Left hindlimb (tissue), 1 donor: ENCODE data around the gene LSM11.

Experiments used
- DNase-seq: peaks from one replicate; pipeline ENCODE4 v3.0.0-alpha.2; 2018

Gene LSM11

GRCh38 chr5:157735991-157736390 is 7.5 kb upstream of the LSM11 start:
- DNase-seq: no peak

GRCh38 chr5:157739388-157740228 is 3.9 kb upstream of the LSM11 start:
- DNase-seq: no peak

DNA sequence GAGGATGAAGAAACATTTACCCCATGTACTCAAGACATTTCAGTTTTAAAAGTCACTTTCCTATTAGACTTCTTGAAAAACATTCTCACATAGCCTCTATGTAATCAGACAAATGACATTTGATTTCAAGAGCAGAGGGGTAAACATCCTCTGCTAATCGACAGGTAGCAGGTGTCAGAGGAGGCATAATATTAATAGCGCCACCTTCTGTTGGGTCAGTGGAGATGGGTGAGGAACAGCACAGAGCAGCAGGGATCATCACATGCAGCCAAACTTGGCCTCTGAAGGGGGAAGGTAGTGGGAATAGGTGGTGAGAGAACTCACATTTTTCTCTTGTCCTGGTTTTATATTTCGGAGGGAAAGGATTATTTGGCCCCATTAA is 3.3 kb upstream of the LSM11 start:
- DNase-seq: no peak

DNA sequence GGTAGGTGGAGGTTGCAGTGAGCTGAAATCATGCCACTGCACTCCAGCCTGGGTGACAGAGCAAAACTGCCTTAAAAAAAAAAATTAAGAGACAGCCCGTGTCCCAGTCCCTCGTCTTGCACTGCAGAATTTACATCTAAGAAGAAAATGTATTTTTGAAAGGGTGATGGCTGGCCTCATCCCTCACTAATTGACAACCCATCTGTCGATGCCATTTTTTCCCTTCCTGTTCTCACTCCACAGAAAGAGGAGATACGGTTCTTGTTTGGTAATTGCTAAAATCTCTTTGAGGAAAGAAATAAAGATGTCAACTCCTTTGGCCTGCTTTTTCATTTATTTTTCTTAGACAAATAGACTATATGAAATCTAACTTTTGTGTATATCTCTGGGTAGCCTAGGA is 2.4 kb upstream of the LSM11 start:
- DNase-seq: no peak

GRCh38 chr5:157744051-157745011 is 819 bp downstream of the LSM11 start:
- peak; percentile 38 for DNase-seq

- DNase-seq: no peak
These were observed 1.5 kb downstream of the LSM11 start for GRCh38 chr5:157745041-157745456.

DNA sequence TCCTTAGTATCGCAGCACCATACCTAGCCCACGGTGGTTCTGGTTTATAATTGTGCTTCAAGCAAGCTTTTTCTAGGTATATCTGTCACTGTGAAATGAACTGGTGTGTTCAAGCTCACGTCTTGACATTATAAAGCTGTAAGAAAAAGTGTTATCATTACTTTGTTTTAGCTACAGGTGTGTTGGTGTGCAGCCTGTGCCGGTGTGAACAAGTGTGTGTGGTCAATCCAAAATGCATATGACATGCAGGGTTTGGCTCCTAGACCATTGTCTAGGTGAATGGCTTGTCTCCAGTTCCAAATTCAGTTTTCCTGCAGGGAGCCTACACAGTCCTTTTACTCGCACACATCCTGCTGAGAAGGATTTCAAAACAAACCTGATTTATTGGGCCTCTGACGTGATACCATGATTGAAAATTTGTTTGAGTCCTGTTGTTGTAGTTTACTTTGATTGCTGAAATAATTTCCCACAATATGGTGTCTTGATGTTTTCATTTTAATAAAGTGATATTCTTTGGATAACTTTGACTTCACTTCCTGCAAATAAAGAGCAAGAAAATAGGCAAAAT is 3.7 kb downstream of the LSM11 start:
- DNase-seq: no peak

DNA sequence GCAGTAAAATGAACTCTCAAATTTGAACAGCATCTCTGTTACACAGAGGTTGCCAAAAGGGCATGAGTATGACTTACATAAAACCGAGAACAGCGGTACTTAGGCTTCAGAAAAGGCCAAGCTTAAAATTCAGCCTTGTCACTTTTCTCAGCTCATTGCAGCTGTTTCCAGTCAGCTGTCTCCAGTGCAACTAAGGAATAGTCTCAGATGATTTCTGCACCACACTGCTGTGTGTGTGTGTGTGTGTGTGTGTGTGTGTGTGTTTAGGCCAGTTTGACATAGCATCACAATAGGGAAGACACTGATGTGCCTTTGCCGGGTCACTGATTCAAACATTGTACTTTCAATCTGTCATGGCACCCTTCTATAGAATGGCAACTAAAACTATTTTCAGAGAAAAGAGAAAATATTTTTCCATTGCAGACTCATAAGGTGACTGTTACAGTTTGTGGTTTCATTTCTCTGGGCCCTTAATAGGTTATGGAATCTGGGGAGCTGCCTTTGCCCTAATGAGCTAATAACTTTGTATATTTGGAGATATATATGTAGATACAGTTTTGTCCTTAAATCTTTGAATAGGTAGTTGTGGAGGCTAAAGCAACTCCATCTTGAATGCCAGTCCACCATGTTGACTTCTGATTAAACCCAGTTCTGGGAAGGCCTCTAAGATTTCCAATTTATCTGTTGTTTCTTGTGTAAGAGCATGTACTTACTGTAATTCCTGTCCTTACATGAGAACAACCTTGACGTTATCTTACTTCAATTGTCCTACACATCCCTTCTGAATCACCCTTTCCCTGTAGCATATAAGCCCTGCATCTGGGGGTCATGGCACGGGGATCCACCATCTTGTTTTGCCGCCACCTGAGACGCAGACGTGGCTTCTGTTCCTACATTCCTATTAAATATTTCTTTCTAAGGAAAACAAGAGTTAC is 4.5 kb downstream of the LSM11 start:
- DNase-seq: no peak

GRCh38 chr5:157748760-157749461 is 5.4 kb downstream of the LSM11 start:
- DNase-seq: no peak

DNA sequence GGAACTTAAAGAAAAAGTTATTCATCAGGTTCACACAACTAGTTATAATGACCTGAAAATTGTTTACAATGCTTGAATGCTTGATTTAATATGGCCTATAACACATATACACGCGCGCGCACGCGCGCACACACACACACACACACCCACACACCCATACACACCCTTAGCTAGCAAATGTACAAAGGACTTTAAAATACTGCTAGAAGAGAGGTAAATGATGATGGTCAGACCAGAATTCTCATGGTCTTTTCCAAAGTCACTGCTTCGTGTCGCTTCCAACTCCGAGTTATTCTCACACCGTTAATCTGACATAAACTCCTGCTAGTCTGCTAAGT is 5.9 kb downstream of the LSM11 start:
- DNase-seq: no peak

DNA sequence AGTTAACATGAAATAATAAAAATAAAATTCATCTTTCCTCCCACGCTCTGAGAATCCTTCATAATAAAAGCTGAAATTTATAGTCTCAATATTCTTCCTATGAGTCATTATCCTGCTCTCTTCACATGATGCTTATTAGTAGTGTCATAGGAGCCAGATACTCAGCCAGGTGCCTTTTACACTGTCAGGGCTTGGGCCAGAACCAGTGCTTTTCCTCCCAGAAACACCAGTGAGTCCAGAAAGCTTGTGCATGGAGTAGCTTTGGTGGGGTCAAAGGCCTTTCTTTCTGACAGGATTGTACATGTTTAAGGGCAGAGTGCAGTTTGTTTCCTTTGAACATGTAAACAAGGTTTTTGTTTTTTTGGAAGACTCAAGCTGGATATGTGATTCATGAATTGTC is 6.8 kb downstream of the LSM11 start:
- DNase-seq: no peak

- DNase-seq: no peak
These were observed 12.6 kb downstream of the LSM11 start for GRCh38 chr5:157756122-157756521.

GRCh38 chr5:157758706-157759105 is 15.2 kb downstream of the LSM11 start:
- no peak for DNase-seq

DNA sequence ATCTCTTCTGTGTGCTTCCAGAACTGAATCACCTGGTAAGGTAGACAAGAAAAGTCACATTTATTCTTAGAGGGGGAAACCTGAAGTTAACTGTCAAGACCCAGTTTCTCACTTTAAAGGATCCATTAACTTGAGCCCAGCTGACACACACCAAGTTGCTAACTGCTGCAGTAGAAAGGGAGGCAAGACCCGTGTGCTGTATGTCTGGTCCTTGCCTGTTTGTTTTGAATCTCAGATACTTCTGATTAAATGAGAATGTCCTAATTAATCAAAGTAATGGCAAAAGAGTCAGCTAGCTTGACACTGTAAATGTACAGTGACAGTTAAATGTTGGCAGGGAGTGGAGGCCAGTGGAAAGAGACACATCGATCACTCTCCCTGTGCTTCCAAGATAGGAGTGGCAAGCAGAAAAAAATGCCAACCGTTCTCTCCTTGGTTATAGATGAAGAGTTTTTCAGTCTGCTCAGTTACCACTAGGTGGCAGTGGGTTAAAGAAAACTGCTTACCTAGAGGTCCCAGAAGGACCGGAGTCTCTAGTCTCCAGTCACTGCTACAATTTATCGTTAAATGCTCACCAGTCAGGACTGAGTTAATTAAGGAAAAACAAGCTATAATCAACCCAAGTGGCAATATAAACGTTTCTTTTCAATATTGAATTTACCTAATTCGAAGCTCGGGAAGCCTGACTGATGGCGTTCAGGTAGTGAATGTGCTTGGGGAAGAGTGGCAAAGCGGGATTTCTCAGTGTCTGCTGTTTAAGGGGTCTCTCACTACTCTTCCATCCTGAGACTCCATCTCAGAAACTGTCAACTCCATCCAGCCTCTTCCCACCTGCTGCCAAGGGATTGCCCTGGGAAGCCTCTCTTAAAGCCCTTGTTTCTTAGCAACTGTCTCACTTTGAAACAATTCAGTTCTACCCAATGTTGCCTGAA is 18.4 kb downstream of the LSM11 start:
- no peak for DNase-seq

- no peak for DNase-seq
These were observed 21.0 kb downstream of the LSM11 start for GRCh38 chr5:157764531-157764930.

GRCh38 chr5:157766442-157766841 is 22.9 kb downstream of the LSM11 start:
- DNase-seq: no peak

DNA sequence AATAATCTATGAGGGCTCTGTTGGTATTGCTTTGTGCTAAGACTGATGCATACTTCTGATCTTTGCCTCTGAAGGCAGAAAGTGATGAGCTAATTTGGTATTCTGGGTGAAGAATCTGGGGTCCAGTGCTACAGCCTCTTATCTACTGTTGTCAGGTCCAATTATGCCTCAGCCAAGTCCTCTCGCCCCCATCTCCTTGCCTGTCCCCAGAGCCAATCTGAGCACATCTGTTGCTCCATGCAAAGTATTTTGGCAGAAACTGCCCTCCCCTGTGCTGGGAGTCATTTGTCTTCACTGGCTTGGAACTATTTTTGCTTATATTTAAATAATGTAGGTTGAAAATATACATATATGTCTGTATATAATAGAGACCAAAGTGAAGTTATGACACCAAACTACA is 23.4 kb downstream of the LSM11 start:
- no peak for DNase-seq

- no peak for DNase-seq
These were observed 24.2 kb downstream of the LSM11 start for GRCh38 chr5:157767689-157768088.

DNA sequence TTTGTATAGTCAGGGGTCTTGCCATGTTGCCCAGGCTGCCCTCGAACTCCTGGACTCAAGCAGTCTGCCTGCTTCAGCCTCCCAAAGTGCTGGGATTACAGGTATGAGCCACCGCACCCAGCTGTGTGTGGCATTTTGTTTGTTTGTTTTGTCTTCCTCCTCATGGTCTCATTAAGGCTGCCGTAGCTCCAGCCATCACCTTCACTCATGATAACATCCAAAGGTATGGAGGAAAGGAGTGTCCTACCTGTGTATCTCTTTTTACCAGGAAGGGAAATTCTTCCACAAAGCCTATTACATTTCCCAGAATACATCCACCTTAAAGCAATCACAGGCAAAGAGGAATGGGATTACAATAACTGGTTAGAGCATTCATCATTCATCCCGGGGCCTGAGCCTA is 27.2 kb downstream of the LSM11 start:
- no peak for DNase-seq

DNA sequence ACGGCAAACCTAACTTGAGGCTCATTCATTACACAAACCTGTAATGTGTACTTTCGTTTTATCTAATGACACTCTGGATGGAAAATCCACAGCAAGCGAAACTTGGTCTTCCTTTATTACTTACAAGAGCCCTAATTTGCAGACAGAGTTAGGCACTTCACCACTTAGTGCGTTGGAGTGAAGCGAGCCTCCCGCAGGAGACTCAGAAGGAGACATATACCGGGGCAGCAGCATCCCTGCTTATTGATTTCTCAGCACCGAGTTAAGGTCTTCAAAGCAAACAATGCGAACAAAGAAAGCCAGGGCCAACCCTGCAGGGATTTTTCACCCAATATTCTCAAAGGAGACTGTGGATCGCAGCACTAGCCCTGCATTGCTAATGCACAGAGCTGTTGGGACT is 28.6 kb downstream of the LSM11 start:
- DNase-seq: no peak
